Dendritic cell treated with granulocyte-macrophage colony-stimulating factor and Interleukin-4, amounts not matched to agents 40 ng/mL and 50 ng/mL, for 4 days (primary cell): ENCODE measurements around the gene EPM2AIP1.
"Not testable (repeated sequence)": the region's sequence is repeated elsewhere in the genome, so short reads cannot be mapped to it uniquely, and the experiment has no call there.

Experiments
- H3K27ac Mint-ChIP-seq: one replicate; pipeline ENCODE4 v1.8.0; 2022; ENCODE audit warnings: mild to moderate bottlenecking, mixed read lengths
- H3K27me3 Mint-ChIP-seq: one replicate; pipeline ENCODE4 v1.8.0; 2022; ENCODE audit warnings: mild to moderate bottlenecking, mixed read lengths
- H3K36me3 Mint-ChIP-seq: one replicate; pipeline ENCODE4 v1.8.0; 2022; ENCODE audit warnings: low read depth, mixed read lengths
- H3K4me1 Mint-ChIP-seq: one replicate; pipeline ENCODE4 v1.8.0; 2022; ENCODE audit warnings: low read depth, mixed read lengths
- H3K4me3 Mint-ChIP-seq: one replicate; pipeline ENCODE4 v1.8.0; 2022; ENCODE audit warnings: mild to moderate bottlenecking, moderate library complexity, mixed read lengths
- H3K9me3 Mint-ChIP-seq: one replicate; pipeline ENCODE4 v1.8.0; 2022; ENCODE audit warnings: mixed read lengths
- intact Hi-C: fragments of 100-400 bp; cut with micrococcal nuclease; formaldehyde crosslinking; loops from one replicate; pipeline ENCODE4 v1.15.0; 2022

EPM2AIP1 gene

DNA sequence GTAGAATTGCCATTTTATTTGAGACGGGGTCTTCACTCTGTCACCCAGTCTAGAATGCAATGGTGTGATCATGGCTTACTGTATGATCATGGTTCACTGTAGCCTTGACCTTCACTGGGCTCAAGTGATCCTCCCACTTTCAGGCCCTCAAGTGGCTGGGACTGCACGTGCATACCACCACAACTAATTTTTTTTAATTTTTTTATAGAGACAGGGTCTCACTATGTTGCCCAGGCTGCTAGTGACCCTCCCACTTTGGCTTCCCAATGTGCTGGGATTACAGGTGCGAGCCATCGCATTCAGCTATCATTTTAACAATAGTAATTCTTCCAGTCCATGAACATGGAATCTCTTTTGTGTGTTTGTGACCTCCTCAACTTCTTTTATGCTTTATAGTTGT is 11.9 kb downstream of the EPM2AIP1 start:
- Mint-ChIP-seq H3K4me3 (no peak overlapping the region), H3K36me3 (peaks cover 68% of the 10 kb centered on the region), H3K9me3 (peaks cover 33% of the 10 kb centered on the region), H3K27ac (no peak overlapping the region), H3K4me1 (peaks cover 5% of the 10 kb centered on the region), H3K27me3 (no peaks in the 10 kb centered on the region)
- intact Hi-C loops, result no loop called here

DNA sequence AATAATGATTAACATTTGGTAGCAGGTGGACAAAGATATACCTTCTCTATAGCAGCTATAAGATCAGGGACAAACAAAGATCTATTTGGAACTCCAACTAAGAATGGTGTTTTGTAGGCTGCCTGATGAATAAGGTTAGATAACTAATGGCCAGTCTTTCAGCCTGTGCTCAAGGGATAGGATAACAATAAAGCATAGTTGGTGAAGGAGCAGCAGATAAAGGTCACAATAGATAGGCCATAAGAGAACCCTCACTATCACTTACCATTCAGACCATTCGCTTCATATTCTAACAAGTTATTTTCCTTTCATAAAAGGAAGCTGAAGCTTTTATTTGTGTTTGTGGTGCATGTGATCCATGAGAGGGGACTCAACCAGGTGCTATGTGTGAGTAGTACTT is 19.8 kb downstream of the EPM2AIP1 start:
- Mint-ChIP-seq H3K4me1 (peaks cover 31% of the 10 kb centered on the region), H3K27ac (no peak overlapping the region), H3K27me3 (no peaks in the 10 kb centered on the region), H3K36me3 (peaks cover 9% of the 10 kb centered on the region), H3K4me3 (no peak overlapping the region), H3K9me3 (no peaks in the 10 kb centered on the region)
- intact Hi-C loops, result no loop called here

DNA sequence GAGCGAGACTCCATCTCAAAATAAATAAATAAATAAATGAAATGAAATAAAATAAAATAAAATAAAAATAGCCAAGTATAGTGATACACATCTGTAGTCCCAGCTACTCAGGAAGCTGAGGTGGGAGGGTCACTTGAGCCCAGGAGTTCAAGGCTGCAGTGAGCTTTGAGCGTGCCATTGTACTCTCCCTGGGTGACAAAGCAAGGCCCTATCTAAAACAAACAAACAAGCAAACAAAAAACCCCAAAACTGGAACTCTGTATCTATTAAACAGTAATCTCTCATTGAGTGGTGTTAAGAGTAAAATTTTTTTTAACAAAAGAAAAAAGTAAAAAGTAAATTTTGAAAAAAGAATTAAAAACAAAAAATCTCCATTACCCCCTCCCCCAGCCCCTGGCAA is 20.8 kb downstream of the EPM2AIP1 start:
- Mint-ChIP-seq H3K9me3 (no peaks in the 10 kb centered on the region), H3K4me3 (no peak overlapping the region), H3K27me3 (no peaks in the 10 kb centered on the region), H3K36me3 (peaks cover 9% of the 10 kb centered on the region), H3K4me1 (peaks cover 27% of the 10 kb centered on the region), H3K27ac (no peak overlapping the region)
- intact Hi-C loops, result no loop called here

DNA sequence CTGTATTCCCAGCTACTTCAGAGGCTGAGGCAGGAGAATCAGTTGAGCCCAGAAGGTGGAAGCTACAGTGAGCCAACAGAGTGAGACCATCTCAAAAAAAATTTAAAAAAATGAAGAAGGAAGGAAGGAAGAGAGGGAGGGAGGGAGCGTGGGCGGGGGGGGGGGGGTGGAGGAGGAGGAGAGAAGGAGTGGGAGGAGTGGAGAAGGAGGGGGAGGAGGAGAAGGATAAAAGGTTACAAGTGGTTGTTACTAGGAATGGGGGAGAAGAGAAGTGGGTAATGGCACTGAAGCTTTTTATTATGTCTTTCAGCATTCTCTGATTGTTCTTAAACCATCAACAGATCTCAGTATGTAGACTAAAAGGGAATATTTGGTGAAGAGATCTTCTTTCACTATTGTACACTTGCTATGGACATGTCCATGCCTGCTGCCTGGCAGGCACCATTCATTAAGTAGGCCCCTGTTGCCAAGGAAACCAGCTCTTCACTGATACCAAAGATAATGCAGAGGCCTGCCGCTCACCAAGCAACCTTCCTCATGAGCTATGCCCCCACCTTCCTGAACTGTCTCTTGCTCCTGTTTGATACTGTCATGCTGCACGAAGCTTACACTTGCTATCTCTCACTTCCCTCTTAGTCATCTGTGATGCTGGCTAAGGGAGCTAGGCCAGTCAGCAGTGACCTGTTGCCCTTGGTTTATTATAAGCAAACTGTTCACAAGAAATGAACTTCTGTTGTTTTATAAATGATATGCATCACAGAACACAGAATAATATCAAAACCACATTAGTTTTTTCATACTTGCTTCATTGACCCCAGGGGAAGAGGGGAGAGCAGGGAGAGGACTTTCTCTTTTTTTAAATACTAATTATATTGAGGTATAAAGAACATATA is 23.1 kb downstream of the EPM2AIP1 start:
- Mint-ChIP-seq H3K27ac (peak overlapping the region; percentile 85), H3K4me3 (peak overlapping the region; percentile 20), H3K9me3 (no peaks in the 10 kb centered on the region), H3K4me1 (peaks cover 35% of the 10 kb centered on the region), H3K36me3 (no peaks in the 10 kb centered on the region), H3K27me3 (no peaks in the 10 kb centered on the region)
- intact Hi-C loops, result no loop called here

DNA sequence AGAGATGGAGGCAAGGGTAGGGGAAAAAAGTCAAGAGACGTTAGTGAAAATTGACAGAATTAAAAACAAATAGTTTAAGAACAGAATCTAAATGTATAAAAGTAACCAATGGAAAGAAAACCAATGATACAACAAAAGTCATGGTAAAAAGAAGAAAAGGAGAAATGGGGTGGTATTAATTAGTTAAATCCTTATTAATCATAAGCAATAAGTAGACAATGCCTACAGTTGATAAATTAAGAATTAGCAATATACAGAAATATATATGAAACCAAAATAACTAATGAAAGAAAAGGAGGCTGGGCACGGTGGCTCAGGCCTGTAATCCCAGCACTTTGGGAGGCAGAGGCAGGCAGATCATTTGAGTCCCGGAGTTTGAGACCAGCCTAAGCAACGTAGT is 23.8 kb downstream of the EPM2AIP1 start:
- no peak overlapping the region for H3K4me3 Mint-ChIP-seq
- intact Hi-C loops, result no loop called here
- no peaks in the 10 kb centered on the region for H3K36me3 Mint-ChIP-seq
- no peaks in the 10 kb centered on the region for H3K9me3 Mint-ChIP-seq
- H3K27ac Mint-ChIP-seq, result peak overlapping the region; percentile 85
- no peaks in the 10 kb centered on the region for H3K27me3 Mint-ChIP-seq
- H3K4me1 Mint-ChIP-seq, result peaks cover 40% of the 10 kb centered on the region

DNA sequence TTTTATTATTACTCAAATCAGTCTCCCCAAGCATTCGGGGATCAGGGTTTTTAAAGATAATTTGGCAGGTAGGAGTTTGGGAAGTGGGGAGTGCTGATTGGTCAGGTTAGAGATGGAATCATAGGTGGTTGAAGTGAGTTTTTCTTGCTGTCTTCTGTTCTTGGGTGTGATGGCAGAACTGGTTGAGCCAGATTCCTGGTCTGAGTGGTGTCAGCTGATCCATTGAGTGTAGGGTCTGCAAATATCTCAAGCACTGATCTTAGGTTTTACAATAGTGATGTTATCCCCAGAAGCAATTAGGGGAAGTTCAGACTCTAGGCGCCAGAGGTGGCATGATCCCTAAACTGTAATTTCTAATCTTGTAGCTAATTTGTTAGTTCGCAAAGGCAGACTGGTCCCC is 27.5 kb downstream of the EPM2AIP1 start:
- no peak overlapping the region for H3K27ac Mint-ChIP-seq
- H3K4me1 Mint-ChIP-seq, result peaks cover 29% of the 10 kb centered on the region
- intact Hi-C loops, result no loop called here
- no peaks in the 10 kb centered on the region for H3K36me3 Mint-ChIP-seq
- no peaks in the 10 kb centered on the region for H3K27me3 Mint-ChIP-seq
- no peak overlapping the region for H3K4me3 Mint-ChIP-seq
- H3K9me3 Mint-ChIP-seq, result no peaks in the 10 kb centered on the region

DNA sequence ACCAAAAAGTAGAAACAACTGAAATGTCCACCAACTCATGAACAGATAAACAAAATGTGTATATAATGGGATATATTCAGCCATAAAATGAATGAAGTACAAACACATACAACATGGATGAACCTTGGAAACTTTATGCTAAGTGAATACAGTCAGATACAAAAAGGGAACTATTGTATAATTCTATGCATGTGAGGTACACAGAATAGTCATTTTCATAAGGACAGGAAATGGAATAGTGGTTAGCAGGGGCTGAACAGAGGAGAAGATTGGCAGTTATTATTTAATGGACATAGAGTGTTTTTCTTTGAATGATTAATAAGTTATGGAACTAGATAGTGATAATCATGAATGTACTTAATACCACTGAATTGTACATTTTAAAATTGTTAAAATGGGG is 28.1 kb downstream of the EPM2AIP1 start:
- Mint-ChIP-seq H3K36me3 (no peaks in the 10 kb centered on the region), H3K27me3 (no peaks in the 10 kb centered on the region), H3K4me1 (peaks cover 25% of the 10 kb centered on the region), H3K27ac (no peak overlapping the region), H3K9me3 (no peaks in the 10 kb centered on the region), H3K4me3 (no peak overlapping the region)
- intact Hi-C loops, result no loop called here

DNA sequence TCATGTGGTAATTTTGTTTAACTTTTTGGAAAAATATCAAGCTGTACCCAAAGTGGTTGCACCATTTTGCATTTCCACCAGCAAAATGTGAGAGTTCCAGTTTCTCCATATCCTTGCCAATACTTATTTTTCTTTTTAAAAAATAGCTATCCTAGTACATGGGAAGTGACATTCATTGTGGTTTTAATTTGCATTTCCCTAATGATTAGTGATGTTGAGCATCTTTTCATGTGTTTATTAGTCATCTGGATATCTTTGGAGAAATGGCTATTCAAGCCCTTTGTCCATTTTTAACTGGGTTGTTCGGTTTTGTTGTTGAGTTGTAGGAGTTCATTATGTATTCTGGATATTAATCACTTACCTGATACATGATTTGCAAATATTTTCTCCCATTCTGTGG is 28.6 kb downstream of the EPM2AIP1 start:
- no peak overlapping the region for H3K4me3 Mint-ChIP-seq
- H3K27me3 Mint-ChIP-seq, result no peaks in the 10 kb centered on the region
- H3K36me3 Mint-ChIP-seq, result no peaks in the 10 kb centered on the region
- intact Hi-C loops, result no loop called here
- H3K4me1 Mint-ChIP-seq, result peaks cover 20% of the 10 kb centered on the region
- H3K9me3 Mint-ChIP-seq, result no peaks in the 10 kb centered on the region
- no peak overlapping the region for H3K27ac Mint-ChIP-seq

DNA sequence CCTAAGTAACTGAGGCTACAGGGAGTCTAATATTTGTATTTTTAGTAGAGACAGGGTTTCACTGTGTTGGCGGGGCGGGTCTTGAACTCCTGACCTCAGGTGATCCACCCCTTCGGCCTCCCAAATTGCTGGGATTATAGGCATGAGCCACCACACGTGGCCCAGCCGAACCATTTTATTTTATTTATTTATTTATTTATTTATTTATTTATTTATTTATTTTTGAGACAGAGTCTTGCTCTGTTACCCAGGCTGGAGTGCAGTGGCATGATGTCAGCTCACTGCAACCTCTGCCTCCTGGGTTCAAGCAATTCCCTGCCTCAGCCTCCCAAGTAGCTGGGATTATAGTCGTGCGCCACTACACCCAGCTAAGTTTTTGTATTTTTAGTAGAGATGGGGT is 29.9 kb downstream of the EPM2AIP1 start:
- H3K9me3 Mint-ChIP-seq, H3K27ac Mint-ChIP-seq, H3K27me3 Mint-ChIP-seq, intact Hi-C loops, H3K36me3 Mint-ChIP-seq, H3K4me3 Mint-ChIP-seq: not testable (repeated sequence)
- H3K4me1 Mint-ChIP-seq, result peaks cover 20% of the 10 kb centered on the region

DNA sequence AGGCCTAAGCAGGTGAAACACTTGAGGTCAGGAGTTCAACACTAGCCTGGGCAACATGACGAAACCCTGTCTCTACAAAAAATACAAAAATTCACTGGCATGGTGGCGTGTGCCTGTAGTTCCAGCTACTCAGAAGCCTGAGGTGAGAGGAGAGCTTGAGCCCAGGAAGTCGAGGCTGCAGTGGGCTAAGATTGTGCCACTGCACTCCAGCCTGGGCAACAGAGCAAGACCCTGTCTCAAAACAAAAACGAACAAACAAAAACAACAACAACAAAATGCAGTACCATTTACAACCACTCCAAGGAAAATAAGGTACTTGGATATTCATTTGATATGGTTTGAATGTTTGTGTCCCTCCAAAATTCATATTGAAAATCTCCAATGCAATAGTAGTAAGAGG is 32.4 kb downstream of the EPM2AIP1 start:
- H3K9me3 Mint-ChIP-seq, result no peaks in the 10 kb centered on the region
- H3K27me3 Mint-ChIP-seq, result no peaks in the 10 kb centered on the region
- H3K4me1 Mint-ChIP-seq, result peaks cover 27% of the 10 kb centered on the region
- no peaks in the 10 kb centered on the region for H3K36me3 Mint-ChIP-seq
- intact Hi-C loops, result no loop called here
- no peak overlapping the region for H3K27ac Mint-ChIP-seq
- no peak overlapping the region for H3K4me3 Mint-ChIP-seq

DNA sequence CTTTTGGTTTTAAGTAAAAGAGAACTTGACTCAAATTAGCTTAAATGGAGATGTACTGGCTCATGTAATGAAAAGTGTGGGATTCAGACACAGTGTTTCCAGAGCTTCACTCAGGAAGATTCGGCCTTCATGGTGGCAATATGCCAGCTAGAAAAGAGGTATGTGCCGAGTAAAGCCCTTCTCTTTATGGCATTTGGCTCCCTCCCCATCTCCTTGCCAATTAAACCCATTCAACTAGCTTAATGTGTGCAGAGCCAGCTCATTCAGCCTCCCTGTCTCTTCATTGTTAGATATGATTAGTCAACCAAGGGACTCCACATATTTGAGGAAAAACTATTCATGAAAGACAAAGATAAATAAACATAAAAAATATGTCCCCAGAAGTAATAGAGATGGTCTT is 33.1 kb downstream of the EPM2AIP1 start:
- Mint-ChIP-seq H3K27ac (no peak overlapping the region), H3K36me3 (no peaks in the 10 kb centered on the region), H3K4me3 (no peak overlapping the region), H3K27me3 (no peaks in the 10 kb centered on the region), H3K4me1 (peaks cover 21% of the 10 kb centered on the region), H3K9me3 (no peaks in the 10 kb centered on the region)
- intact Hi-C loops, result no loop called here

DNA sequence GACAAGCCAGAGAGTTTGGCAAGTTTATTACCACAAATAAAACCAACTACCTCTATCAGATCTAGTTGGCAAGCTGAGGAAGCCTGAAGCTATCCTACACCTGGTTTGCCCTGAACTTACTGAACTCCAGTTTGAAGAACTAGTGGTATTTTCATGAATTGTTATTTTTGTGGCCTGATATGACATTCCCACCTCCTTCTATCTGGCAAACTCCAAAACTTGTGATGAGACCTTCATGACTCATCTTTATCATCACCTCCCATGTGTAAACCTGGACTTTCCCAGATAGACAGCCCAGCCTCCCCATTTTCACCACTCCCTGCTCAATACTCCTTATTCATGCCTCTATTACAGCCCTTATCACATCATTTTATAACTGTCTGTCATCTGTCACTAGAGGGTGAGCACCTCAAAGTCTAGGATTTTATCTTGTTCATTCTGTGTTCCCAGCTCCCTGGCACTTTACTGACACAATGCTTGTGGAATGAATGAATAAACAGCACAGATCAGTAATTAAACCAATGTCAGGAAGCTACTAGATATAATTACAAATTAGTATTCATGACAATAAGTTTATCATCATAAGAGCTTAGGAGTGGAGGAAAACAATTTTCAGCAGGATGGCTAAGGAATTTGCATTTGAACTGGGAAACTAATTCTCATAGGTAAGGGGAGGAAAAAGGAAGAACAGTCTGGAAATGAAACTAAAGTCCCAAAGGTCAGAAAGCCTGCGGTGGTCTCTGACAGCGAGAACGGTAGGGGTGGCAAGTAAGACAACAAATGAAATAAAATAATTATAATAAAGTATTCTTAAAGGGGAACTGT is 34.9 kb downstream of the EPM2AIP1 start:
- Mint-ChIP-seq H3K4me1 (peaks cover 15% of the 10 kb centered on the region), H3K36me3 (no peaks in the 10 kb centered on the region), H3K27ac (no peak overlapping the region), H3K4me3 (no peak overlapping the region), H3K27me3 (no peaks in the 10 kb centered on the region), H3K9me3 (no peaks in the 10 kb centered on the region)
- intact Hi-C loops, result loop anchor here (1.0 kb wide), 2 partner anchors 54 to 229 kb away; no protein-coding TSS in a partner anchor

DNA sequence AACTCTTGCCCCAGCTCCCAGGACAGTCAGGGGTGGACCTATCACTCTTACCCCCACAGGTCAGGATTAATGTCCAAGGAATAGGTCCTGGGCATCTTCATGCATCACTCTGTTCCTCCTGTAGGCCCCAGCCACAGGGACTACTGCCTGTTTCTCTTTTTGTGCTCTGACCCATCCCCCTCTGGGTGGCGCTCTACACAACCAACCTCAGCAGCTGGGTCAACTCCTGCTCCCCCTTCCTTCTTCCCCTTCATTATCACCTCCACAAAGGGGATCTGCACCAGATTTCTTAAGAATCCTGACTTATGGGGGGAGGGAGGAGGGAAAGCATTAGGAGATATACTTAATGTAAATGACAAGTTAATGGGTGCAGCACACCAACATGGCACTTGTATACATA is 35.9 kb downstream of the EPM2AIP1 start:
- H3K4me1 Mint-ChIP-seq, result peaks cover 15% of the 10 kb centered on the region
- H3K4me3 Mint-ChIP-seq, result no peak overlapping the region
- H3K27me3 Mint-ChIP-seq, result no peaks in the 10 kb centered on the region
- no peaks in the 10 kb centered on the region for H3K36me3 Mint-ChIP-seq
- intact Hi-C loops, result no loop called here
- no peak overlapping the region for H3K27ac Mint-ChIP-seq
- H3K9me3 Mint-ChIP-seq, result no peaks in the 10 kb centered on the region

DNA sequence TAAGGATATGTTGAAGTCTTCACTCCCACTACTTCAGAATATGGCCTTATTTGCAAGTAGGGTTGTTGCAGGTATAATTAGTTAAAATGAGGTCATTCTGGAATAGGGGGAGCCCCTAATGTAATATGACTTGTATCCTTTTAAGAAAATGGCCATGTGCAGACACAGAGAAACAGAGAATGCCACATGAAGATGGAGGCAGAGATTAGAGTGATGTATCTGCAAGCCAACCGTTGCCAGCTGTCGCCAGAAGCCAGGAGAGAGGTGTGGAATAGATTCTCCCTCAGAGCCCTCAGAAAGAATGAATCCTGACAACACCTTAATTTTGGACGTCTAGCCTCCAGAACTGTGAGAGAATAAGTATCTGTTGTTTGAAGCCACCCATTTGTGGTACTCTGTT is 36.8 kb downstream of the EPM2AIP1 start:
- H3K27me3 Mint-ChIP-seq, result no peaks in the 10 kb centered on the region
- H3K9me3 Mint-ChIP-seq, result no peaks in the 10 kb centered on the region
- no peak overlapping the region for H3K4me3 Mint-ChIP-seq
- H3K27ac Mint-ChIP-seq, result no peak overlapping the region
- peaks cover 15% of the 10 kb centered on the region for H3K4me1 Mint-ChIP-seq
- H3K36me3 Mint-ChIP-seq, result no peaks in the 10 kb centered on the region
- intact Hi-C loops, result no loop called here
